MCF 10A (cell line): ENCODE data around the gene ARHGEF25. TPM values are rescaled to one million over a fixed set of nuclear protein-coding genes. Genes with fewer than 3 reads are reported as not detected.

Experiments used
- BruUV-seq: library from RNA; stranded (reverse); fragments of 400-500 nt; replicated peaks from 2 replicates; lab custom pipeline; 2021; lab: Mats Ljungman, UMichigan
- CTCF ChIA-PET: fragments of 300-600 bp; sonication (Branson Sonifier 250); formaldehyde crosslinking; extraction: SDS; loops from one replicate; lab custom pipeline; 2021; ENCODE audit warnings: antibody characterized with exemption, inconsistent platforms; lab: Yijun Ruan, JAX
- POLR2A ChIA-PET: fragments of 300-600, 350-650 bp; sonication (Branson Sonifier 250); formaldehyde crosslinking; extraction: SDS; loops from one replicate; lab custom pipeline; 2020; ENCODE audit warnings: antibody characterized with exemption, inconsistent platforms; lab: Yijun Ruan, JAX
- DNase-seq: peaks from one replicate; pipeline ENCODE4 v3.0.0-alpha.2; 2018; ENCODE audit not compliant: unreplicated experiment
- H3K27ac Mint-ChIP-seq: one replicate; pipeline ENCODE4 v1.8.0; 2022; ENCODE audit warnings: mild to moderate bottlenecking, low read depth, mixed read lengths; ENCODE audit not compliant: unreplicated experiment
- H3K27me3 Mint-ChIP-seq: one replicate; pipeline ENCODE4 v1.8.0; 2022; ENCODE audit warnings: mixed read lengths; ENCODE audit not compliant: insufficient read depth, unreplicated experiment
- H3K36me3 Mint-ChIP-seq: one replicate; pipeline ENCODE4 v1.8.0; 2022; ENCODE audit warnings: mild to moderate bottlenecking, moderate library complexity, mixed read lengths; ENCODE audit not compliant: insufficient read depth, unreplicated experiment
- H3K4me1 Mint-ChIP-seq: one replicate; pipeline ENCODE4 v1.8.0; 2022; ENCODE audit warnings: mixed read lengths; ENCODE audit not compliant: insufficient read depth, unreplicated experiment
- H3K4me3 Mint-ChIP-seq: one replicate; pipeline ENCODE4 v1.8.0; 2022; ENCODE audit warnings: mild to moderate bottlenecking, moderate library complexity, mixed read lengths; ENCODE audit not compliant: unreplicated experiment
- H3K9me3 Mint-ChIP-seq: one replicate; pipeline ENCODE4 v1.8.0; 2022; ENCODE audit warnings: mixed read lengths; ENCODE audit not compliant: unreplicated experiment
- CTCF ChIP-seq: fragments of 200-600 bp; IDR thresholded peaks from one replicate; pipeline ENCODE4 v1.8.0; 2022; ENCODE audit warnings: antibody characterized with exemption, mild to moderate bottlenecking; ENCODE audit not compliant: unreplicated experiment
- intact Hi-C: fragments of 100-400 bp; cut with micrococcal nuclease; formaldehyde crosslinking; loops from 2 replicates; pipeline ENCODE4 v1.14.1; 2022
- total RNA-seq: library from RNA; stranded (reverse); gene quantifications from 2 replicates; pipeline ENCODE4 v1.2.3, GENCODE V29; 2022

Gene ARHGEF25
- total RNA-seq, 1 experiment from 2014 or later: 0.37 TPM

GRCh38 chr12:57625261-57626032 lies 14.2 kb downstream of the ARHGEF25 start:
- BruUV-seq: no TSS peak
- H3K27ac Mint-ChIP-seq: no peak overlapping the region
- peaks cover 5% of the 10 kb centered on the region for H3K4me1 Mint-ChIP-seq
- no peak overlapping the region for H3K4me3 Mint-ChIP-seq
- no peak for TF ChIP-seq CTCF
- POLR2A ChIA-PET: interaction anchor here (0.5 to 0.6 kb wide), 2 partner anchors 30 to 937 kb away, joined by 3 read pairs; no protein-coding TSS in a partner anchor
- CTCF ChIA-PET: interaction anchor here (0.9 to 1.3 kb wide), 3 partner anchors 9 to 43 kb away, joined by 4 to 7 read pairs (median 6); no protein-coding TSS in a partner anchor
- peaks cover 52% of the 10 kb centered on the region for H3K27me3 Mint-ChIP-seq
- H3K9me3 Mint-ChIP-seq: no peaks in the 10 kb centered on the region
- no peak for DNase-seq
- intact Hi-C loops: no loop called here
- no peaks in the 10 kb centered on the region for H3K36me3 Mint-ChIP-seq

GRCh38 chr12:57626111-57626920 lies 15.1 kb downstream of the ARHGEF25 start:
- POLR2A ChIA-PET: no interaction called here
- TF ChIP-seq CTCF: no peak
- H3K27ac Mint-ChIP-seq: no peak overlapping the region
- no peak overlapping the region for H3K4me3 Mint-ChIP-seq
- BruUV-seq: no TSS peak
- CTCF ChIA-PET: interaction anchor here (1.1 to 2.1 kb wide), 2 partner anchors 43 to 44 kb away, joined by 7 to 10 read pairs; no protein-coding TSS in a partner anchor
- DNase-seq: no peak
- peaks cover 43% of the 10 kb centered on the region for H3K27me3 Mint-ChIP-seq
- H3K4me1 Mint-ChIP-seq: peaks cover 5% of the 10 kb centered on the region
- no peaks in the 10 kb centered on the region for H3K36me3 Mint-ChIP-seq
- H3K9me3 Mint-ChIP-seq: no peaks in the 10 kb centered on the region
- intact Hi-C loops: no loop called here

GRCh38 chr12:57626921-57627445 lies 15.7 kb downstream of the ARHGEF25 start:
- no peak overlapping the region for H3K4me3 Mint-ChIP-seq
- no TSS peak for BruUV-seq
- intact Hi-C loops: no loop called here

More at GRCh38 chr12:57626921-57627445, 15.7 kb downstream of the ARHGEF25 start:
- ChIA-PET CTCF (interaction anchor here (2.1 kb wide), 1 partner anchor 43 kb away, joined by 10 read pairs; no protein-coding TSS in a partner anchor), POLR2A (no interaction called here)
- H3K27me3 Mint-ChIP-seq: peaks cover 37% of the 10 kb centered on the region
- no peaks in the 10 kb centered on the region for H3K9me3 Mint-ChIP-seq
- DNase-seq: no peak
- H3K36me3 Mint-ChIP-seq: no peaks in the 10 kb centered on the region
- H3K4me1 Mint-ChIP-seq: peaks cover 3% of the 10 kb centered on the region
- H3K27ac Mint-ChIP-seq: no peak overlapping the region
- TF ChIP-seq CTCF: no peak
